COLO668 (cell line): ENCODE data around the gene BTBD9.
"Not testable (repeated sequence)": the region's sequence is repeated elsewhere in the genome, so short reads cannot be mapped to it uniquely, and the experiment has no call there.

Experiments
- DNase-seq: peaks from one replicate; lab custom pipeline; 2025; ENCODE audit not compliant: unreplicated experiment; lab: John Stamatoyannopoulos, UW

Gene BTBD9

GRCh38 chr6:38438097-38438496 lies 201.6 kb downstream of the BTBD9 start:
- DNase-seq: no peak

- DNase-seq: no peak
These were observed 202.8 kb downstream of the BTBD9 start for GRCh38 chr6:38436726-38437465.

- DNase-seq: no peak
These were observed 204.4 kb downstream of the BTBD9 start for GRCh38 chr6:38435330-38435729.

- no peak for DNase-seq
These were observed 205.7 kb downstream of the BTBD9 start for GRCh38 chr6:38434051-38434450.

GRCh38 chr6:38432479-38432878 lies 207.2 kb downstream of the BTBD9 start:
- DNase-seq: no peak

- DNase-seq: no peak
These were observed 207.7 kb downstream of the BTBD9 start for GRCh38 chr6:38432079-38432478.

- no peak for DNase-seq
These were observed 210.2 kb downstream of the BTBD9 start for GRCh38 chr6:38429546-38429945.

GRCh38 chr6:38427492-38428210 lies 212.1 kb downstream of the BTBD9 start:
- DNase-seq: no peak

- not testable (repeated sequence) for DNase-seq
These were observed 213.8 kb downstream of the BTBD9 start for GRCh38 chr6:38425788-38426488.

- no peak for DNase-seq
These were observed 216.0 kb downstream of the BTBD9 start for GRCh38 chr6:38423746-38424145.

GRCh38 chr6:38420207-38420606 lies 219.5 kb downstream of the BTBD9 start:
- no peak for DNase-seq

GRCh38 chr6:38417521-38417920 lies 222.2 kb downstream of the BTBD9 start:
- no peak for DNase-seq

GRCh38 chr6:38415231-38416005 lies 224.3 kb downstream of the BTBD9 start:
- no peak for DNase-seq

GRCh38 chr6:38413102-38413800 lies 226.5 kb downstream of the BTBD9 start:
- no peak for DNase-seq

GRCh38 chr6:38407192-38407591 lies 232.5 kb downstream of the BTBD9 start:
- DNase-seq: no peak

- no peak for DNase-seq
These were observed 233.6 kb downstream of the BTBD9 start for GRCh38 chr6:38406096-38406495.

GRCh38 chr6:38404900-38405556 lies 234.7 kb downstream of the BTBD9 start:
- DNase-seq: no peak

- DNase-seq: peak; percentile 4
These were observed 235.4 kb downstream of the BTBD9 start for GRCh38 chr6:38404355-38404754.

- no peak for DNase-seq
These were observed 236.2 kb downstream of the BTBD9 start for GRCh38 chr6:38403548-38403947.

GRCh38 chr6:38400764-38401163 lies 239.0 kb downstream of the BTBD9 start:
- DNase-seq: no peak
